GM12874 (cell line): ENCODE results near the gene IQSEC3.

Source experiments
- TF ChIP-seq, protein P1 (sequence below): IDR thresholded peaks from 2 replicates; pipeline ENCODE4 v1.5.1; 2011; ENCODE audit warnings: low read depth, mild to moderate bottlenecking, control low read depth, low read length, moderate library complexity; ENCODE audit not compliant: insufficient read depth

Gene IQSEC3

DNA sequence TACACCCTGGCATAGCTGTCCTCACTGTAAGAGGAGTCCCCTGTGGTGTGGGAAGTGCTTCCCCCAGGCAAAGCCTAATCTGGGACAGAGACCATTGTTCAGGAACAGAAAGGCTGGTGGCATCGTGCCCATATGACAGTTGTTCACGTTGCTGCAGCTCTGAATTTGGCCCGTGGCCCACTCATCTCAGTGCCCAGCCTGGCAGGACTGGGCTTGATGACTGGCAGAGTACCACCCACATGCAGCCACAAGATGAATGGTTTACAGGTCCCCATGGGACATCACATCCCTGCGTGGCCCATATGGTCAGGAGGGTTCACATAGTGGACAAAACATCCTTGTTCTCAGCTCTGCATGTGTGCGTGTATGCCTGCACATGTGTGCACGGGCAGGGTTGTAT lies 17.5 kb downstream of the IQSEC3 start:
- TF ChIP-seq, protein P1, sequence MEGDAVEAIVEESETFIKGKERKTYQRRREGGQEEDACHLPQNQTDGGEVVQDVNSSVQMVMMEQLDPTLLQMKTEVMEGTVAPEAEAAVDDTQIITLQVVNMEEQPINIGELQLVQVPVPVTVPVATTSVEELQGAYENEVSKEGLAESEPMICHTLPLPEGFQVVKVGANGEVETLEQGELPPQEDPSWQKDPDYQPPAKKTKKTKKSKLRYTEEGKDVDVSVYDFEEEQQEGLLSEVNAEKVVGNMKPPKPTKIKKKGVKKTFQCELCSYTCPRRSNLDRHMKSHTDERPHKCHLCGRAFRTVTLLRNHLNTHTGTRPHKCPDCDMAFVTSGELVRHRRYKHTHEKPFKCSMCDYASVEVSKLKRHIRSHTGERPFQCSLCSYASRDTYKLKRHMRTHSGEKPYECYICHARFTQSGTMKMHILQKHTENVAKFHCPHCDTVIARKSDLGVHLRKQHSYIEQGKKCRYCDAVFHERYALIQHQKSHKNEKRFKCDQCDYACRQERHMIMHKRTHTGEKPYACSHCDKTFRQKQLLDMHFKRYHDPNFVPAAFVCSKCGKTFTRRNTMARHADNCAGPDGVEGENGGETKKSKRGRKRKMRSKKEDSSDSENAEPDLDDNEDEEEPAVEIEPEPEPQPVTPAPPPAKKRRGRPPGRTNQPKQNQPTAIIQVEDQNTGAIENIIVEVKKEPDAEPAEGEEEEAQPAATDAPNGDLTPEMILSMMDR: no peak

DNA sequence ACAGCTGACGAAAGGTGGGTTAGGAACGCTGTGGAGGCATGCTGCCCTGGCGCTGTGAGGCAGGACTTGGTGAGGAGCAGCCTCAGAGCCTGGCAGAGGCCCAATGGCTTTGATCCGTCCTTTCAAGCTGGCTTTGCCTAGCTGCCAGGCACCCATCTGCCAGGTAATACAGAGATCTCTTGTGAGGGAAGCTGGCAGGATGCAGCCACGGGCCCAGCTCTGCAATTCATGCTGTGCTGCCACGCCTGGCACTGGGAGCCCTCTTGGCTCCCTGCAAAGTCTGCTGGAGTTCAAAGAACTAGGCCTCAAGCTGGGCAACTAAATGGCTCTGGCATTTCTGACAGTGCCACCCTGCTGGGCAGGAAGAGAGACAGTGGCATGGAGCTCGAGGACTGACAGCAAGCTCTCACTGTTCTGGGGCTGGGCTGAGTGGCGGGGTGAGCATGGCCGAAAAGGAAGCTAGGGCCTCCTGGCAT lies 18.7 kb downstream of the IQSEC3 start:
- TF ChIP-seq, protein P1: no peak

DNA sequence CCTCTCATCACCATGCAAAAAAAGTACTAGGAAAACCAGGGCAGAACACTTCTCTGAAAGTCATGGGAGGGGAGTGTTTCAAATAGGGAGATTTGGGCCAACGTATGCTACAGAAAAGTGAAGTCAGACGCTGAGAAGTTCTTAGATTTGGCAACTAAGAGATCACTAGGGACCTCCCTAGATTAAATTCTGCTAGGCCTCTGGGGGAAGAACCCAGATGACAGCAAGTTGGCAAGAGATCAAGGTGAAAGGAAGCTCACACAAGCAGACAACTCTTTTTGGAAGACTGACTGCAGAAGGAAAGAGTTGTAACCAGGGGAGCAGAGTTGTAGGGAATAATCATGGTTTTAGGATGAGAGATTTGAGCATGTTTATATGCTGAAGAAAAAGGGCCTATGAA lies 20.7 kb downstream of the IQSEC3 start:
- TF ChIP-seq, protein P1: no peak

DNA sequence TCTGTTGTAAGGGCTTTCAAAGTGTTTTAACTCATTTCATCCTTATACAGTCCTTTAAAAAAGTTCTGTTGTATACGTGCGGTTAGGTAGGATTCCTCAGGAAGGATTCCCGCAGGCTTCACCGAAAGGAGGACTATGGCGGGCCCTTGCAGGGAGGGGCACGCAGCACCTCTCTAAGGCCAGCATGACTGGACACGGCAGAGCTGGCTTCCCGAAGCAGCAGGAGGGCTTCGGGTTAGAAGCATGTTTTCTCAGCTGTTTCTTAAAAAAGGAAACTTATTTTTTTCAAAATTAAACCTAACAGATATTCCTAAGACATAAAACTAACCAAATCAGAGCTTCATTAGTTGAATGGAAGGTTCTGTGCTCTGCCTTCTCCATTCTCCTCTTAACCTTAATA lies 21.3 kb downstream of the IQSEC3 start:
- TF ChIP-seq, protein P1: no peak

DNA sequence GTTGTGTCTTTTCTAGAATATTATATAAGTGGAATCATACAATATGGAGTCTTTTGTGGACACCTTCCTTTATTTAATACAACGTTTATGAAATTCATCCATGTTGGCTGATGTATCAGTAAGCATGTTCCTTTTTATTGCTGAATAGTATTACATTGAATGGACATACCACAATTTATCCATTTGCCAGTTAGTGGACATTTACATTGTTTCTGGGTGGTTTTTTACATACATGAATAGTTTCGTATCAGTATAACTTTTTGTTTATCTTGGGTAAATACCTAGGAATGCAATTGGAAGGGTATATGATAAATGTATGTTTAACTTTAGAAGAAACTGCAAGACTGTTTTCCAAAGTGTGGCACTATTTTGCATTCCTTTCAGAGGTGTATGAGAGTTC lies 23.1 kb downstream of the IQSEC3 start:
- TF ChIP-seq, protein P1: no peak

DNA sequence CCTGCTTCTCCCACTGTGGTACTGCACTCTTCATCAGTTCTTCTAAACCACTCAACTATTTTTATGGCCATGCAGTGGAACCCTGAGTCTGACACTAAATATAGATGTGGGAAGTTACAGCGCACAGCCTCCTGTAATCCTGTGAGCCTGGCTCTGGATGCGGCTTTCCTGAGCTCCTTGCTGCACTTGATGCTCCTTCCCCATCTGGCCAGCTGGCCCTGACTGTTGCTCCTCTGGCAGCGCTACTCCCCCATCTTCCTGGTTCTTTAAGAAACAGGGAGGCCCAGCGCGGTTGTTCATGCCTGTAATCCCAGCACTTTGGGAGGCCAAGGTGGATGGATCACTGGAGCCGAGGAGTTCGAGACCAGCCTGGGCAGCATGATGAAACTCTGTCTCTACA lies 24.6 kb downstream of the IQSEC3 start:
- TF ChIP-seq, protein P1: no peak

DNA sequence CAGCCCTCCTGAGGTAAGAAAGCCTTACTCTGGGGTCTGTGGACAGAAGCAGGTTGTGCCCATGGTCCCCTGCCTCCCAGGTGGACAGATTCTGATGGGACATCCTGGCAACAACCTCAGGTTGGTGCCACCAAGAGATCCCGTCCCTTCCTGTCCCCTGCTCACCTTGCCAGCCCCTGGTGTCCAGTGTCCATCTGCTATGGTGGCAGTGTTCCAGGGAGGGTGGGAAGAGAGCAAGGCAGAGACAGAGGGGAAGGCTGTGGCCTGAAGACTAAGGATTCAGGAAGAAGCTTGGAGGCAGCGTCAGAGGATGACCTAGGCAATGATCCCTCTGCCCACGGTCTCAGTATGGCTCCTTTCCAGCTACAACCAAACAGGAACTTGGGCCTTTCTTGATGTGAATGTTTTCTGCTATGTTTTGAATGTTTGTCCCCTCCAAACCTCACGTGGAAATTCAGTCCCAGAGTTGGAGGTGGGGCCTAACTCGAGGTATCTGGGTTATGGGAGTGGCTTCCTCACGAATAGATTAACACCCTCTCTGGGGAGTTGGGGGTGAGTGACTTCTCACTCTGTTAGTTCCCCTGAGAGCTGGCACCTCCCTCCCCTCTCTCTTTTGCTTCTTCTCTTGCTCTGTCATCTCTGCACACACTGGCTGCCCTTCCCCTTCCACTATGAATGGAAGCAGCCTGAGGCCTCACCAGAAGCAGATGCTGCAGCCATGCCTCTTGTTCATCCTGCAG lies 26.9 kb downstream of the IQSEC3 start:
- TF ChIP-seq, protein P1: no peak
